ENCODE measurements around the gene HECA. TPM values are rescaled to one million over a fixed set of nuclear protein-coding genes. Genes with fewer than 3 reads are reported as not detected.
"Not testable (repeated sequence)": the region's sequence is repeated elsewhere in the genome, so short reads cannot be mapped to it uniquely, and the experiment has no call there.

Gene HECA
- total RNA-seq, 1 donor = 29.9 TPM

GRCh38 chr6:139112146-139112545 is 22.7 kb upstream of the HECA start:
- no peak overlapping the region for H3K4me3 ChIP-seq (ENCODE audit: low read depth, low read length)
- no peak for TF ChIP-seq CTCF (IDR thresholded peaks at IDR 0.05; ENCODE audit: insufficient read depth, low read length)
- DNase-seq (ENCODE audit: low read depth) = no peak

GRCh38 chr6:139112561-139112960 is 22.3 kb upstream of the HECA start:
- no peak for TF ChIP-seq CTCF (IDR thresholded peaks at IDR 0.05; ENCODE audit: insufficient read depth, low read length)
- no peak for DNase-seq (ENCODE audit: low read depth)
- no peak overlapping the region for H3K4me3 ChIP-seq (ENCODE audit: low read depth, low read length)

- no peak overlapping the region for H3K4me3 ChIP-seq (ENCODE audit: low read depth, low read length)
- no peak for DNase-seq (ENCODE audit: low read depth)
- no peak for TF ChIP-seq CTCF (IDR thresholded peaks at IDR 0.05; ENCODE audit: insufficient read depth, low read length)
Observed at GRCh38 chr6:139114746-139115145, 20.1 kb upstream of the HECA start.

- no peak for DNase-seq (ENCODE audit: low read depth)
- no peak for TF ChIP-seq CTCF (IDR thresholded peaks at IDR 0.05; ENCODE audit: insufficient read depth, low read length)
- H3K4me3 ChIP-seq (ENCODE audit: low read depth, low read length) = no peak overlapping the region
Observed at GRCh38 chr6:139115989-139116758, 18.7 kb upstream of the HECA start.

GRCh38 chr6:139117734-139118133 is 17.1 kb upstream of the HECA start:
- TF ChIP-seq CTCF (IDR thresholded peaks at IDR 0.05; ENCODE audit: insufficient read depth, low read length) = no peak
- DNase-seq (ENCODE audit: low read depth) = no peak

GRCh38 chr6:139119552-139119951 is 15.3 kb upstream of the HECA start:
- H3K4me3 ChIP-seq (ENCODE audit: low read depth, low read length) = no peak overlapping the region
- no peak for DNase-seq (ENCODE audit: low read depth)
- no peak for TF ChIP-seq CTCF (IDR thresholded peaks at IDR 0.05; ENCODE audit: insufficient read depth, low read length)

More at GRCh38 chr6:139117734-139118133, 17.1 kb upstream of the HECA start:
- no peak overlapping the region for H3K4me3 ChIP-seq (ENCODE audit: low read depth, low read length)

- not testable (repeated sequence) for H3K4me3 ChIP-seq (ENCODE audit: low read depth, low read length); DNase-seq (ENCODE audit: low read depth)
Observed at GRCh38 chr6:139122823-139123222, 12.1 kb upstream of the HECA start.
